Left forelimb (tissue), 1 donor: ENCODE measurements around the gene LALBA.
"Not testable (repeated sequence)": the region's sequence is repeated elsewhere in the genome, so short reads cannot be mapped to it uniquely, and the experiment has no call there.

Experiments used
- DNase-seq: peaks from one replicate; pipeline ENCODE4 v3.0.0-alpha.2; 2018; ENCODE audit warnings: low spot score

The LALBA gene

DNA sequence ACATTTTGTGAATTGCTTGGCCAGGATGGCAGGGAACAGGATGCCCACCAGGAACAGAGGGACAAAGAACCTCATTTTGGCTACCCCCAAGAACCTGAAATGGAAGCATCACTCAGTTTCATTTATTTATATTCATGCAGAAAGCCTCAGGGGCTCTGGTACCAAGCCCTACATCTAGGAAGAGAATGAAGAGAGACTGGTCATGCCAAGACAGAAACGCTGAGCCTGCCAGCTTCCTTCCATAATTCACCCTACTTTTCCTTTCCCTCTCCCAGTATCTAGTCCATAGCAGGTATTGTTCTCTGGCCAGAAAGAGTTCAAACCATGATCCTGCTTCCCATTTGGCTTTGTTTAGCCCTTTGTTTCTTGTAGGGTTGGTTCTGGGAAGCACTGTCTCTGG is at the start of gene LALBA:
TSS of gene LALBA (minus strand) at position 101 of the 400 bp plus-strand sequence. CDS start at position 75, 26 bp downstream.
- DNase-seq: no peak

DNA sequence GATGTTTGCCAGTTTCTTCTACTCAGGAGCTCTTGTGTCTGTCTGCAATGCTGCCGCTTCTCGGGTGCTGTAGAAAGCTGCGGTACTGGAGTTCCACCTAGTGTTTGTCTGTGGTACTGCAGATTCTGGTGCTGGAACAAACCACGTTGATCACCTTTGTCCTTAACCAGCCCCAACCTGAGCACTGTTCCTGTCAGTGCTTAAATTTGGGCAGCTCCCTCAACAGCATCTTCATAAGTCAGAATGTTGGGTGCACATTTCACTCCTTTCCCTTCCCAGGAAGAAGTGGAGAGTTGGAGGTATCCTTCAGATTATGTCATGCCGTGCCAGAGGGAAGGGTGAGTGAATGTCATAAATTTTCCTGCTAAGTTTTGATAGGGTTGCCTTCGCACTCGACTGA is 48.7 kb upstream of the LALBA start:
- no peak for DNase-seq

DNA sequence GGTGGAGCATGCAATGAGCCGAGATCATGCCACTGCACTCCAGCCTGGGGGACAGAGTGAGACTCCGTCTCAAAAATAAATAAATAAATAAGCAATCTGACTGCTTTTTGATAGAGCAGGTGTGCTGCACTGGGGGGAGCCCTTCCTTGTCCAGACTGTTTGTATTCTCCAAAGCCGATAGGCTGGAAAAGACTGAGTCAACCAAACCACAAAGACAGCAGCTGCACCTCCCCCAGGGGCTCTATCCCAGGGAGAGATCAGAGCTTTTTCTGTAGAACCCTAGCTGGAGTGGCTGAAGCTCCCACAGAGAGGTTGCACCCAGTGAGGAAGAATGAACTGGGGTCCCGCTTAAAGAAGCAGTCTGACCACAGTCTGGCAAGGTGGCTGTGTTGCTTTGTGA is 45.8 kb upstream of the LALBA start:
- no peak for DNase-seq

DNA sequence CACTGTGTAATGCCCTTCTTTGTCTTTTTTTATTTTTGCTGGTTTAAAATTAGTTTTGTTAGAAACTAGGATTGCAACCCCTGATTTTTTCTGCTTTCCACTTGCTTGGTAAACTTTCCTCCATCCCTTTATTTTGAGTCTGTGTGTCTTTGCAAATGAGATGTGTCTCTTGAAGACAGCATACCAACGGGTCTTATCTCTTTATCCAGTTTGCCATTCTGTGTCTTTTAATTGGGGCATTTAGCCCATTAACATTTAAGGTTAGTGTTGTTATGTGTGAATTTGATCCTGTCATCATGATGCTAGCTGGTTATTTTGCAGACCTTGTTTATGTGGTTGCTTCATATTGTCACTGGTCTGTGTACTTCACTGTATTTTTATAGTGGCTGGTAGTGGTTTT is 43.5 kb upstream of the LALBA start:
- no peak for DNase-seq

DNA sequence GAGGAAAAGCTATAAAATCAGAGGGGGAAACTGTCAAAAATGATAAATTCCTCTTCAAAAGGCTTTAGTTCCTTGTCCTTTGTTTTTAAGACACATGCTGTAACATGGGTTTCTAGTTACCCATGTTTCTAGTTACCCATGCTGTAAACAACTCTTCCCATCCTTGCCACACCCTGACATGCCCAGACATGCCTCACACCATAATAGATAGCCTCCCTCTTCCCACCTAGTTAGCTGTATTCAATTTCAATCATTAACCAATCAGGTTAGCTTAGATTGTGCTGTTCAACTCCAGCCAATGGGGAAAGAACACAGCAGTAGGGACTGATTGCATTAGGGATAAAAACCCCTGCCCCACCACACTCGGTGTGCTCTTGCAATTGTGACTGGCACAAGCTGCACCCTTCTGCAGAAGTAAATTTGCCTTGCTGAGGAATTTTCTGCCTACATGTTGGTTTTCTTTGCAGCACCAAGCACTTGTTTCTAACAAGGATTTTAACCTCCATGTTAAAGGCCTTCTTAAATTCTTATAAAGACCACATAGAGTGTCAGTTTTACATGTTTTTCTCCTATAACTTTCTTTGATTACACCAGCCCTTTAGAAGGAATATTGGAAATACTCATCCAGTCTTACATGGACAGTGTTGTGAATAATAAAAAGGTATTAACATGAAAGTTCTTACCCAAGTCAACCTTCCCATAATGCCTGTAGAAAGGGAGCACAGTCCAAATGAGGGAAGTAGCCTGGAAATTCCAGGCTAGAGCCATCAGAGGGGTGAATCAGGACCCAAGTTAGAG is 32.5 kb upstream of the LALBA start:
- no peak for DNase-seq

DNA sequence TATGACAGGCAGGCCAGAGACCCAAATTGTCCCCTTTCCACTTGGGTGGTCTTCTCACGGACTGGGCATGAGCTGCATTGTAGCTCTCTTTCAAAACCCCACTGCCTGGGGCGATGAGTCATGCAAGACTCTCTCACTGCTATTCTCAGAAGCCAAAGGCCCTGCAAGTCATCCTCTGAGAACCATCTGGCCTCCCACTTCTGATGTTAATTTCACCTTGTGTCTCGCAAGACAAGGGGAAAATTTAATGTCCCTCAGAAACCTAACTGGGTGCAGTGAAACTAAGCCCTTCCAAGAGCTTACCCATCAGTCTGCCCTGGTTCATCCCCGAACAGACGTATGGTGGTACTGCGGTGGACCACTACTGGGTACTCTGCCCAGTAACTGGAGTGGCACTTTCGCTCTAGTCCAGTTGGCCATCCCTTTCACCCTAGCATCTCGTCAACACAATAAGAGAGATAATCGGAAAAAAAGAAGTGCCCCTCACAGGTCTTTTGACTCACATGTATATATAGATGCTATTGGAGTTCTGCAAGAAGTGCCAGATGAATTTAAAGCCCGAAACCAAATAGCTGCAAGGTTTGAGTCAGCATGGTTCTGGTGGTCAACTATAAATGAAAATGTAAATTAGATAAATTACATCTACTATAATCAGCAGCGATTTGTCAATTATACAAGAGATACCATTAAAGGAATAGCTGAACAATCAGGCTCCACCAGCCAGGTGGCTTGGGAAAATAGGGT is 31.3 kb upstream of the LALBA start:
- no peak for DNase-seq

DNA sequence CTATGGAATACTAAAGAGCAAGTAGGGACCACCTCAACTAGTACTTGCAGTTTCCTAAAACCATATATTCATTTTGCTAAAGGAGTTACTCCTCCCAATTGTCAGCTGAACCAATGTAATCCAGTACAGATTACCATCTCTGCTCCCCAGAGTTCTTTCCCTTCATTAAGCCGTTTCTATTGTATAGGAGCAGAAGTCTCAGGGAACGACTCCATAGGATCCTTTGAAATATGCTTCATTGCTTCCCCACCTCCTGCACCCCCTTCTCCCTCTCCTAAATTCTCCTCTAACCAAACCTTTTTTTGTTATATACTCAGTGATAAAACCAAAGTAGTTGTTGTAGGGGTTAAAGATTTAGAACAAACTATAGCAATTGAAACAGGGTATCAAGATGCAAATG is 30.7 kb upstream of the LALBA start:
- no peak for DNase-seq

DNA sequence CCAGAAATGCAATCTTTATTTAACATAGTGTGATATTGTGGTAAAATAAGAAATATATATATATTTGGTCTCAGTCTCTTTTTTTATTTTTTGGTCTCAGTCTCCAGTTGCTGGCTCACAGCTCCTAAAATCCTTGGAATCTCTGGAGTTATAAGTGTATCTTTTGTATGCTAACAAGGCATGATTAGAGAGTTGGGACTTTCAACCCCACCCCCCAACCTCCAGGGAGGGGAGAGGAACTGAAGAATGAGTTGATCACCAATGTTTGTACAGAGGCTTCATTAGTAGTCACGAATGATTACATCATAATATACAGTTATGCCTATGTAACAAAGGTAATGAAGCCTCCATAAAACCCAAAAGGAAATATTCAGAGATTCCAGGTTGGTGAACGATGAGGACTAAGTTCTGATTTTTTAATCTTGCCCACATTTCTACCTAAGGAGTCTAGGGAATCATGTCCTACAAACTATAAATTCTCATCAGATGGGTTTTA is 22.8 kb upstream of the LALBA start:
- DNase-seq: no peak

DNA sequence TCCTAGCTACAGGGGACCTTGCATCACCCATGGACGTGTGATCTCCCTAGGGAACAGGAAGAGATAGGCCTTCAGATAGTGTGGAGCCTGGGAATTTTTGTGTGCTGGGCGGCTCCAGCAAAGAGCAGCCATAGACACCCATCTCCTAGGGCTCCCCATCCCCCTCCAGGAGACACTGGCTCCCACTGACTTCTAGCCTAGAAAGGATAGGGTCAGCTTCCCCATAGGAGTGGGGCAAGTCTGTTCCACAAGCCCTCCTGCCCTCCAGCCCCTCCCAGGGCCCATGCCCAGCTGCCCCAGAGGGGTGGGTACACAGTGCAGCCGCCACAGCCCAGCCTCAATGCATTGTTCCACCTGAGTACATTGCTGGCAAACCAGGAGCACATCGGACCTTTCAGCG is 16.5 kb upstream of the LALBA start:
- no peak for DNase-seq

DNA sequence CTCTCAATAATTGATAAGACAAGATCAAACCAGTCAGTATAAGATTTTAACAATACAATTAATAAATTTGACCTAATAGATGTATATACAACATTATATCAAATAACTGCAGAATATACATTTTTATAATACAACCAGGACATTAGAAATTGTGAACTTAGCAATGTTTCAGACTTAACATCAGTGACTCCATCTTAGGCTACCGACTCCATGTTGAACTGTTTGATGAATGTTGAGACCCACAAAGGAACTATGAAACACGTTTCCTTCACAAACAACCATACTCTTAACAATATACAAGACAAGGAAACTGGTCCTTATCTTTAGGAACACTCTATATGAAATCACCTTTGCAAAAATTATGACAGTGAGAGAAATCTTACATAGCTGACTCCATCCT is 13.9 kb upstream of the LALBA start:
- DNase-seq: no peak

DNA sequence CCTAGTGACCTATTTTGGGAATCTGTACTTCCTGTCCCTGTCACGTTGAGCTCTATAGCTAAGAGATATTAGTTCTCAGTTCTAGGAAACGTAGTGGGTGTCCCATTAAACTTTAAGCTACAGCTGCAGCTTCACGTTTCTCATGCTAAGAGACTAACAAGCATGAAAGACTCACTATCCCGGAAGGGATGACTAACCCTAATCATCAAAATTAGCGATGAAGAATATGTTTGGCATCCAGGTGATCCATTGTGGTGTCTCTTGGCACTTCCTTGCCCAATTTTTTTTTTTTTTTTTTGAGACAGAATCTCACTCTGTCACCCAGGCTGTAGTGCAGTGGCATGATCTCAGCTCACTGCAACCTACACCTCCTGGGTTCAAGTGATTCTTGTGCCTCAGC is 11.0 kb upstream of the LALBA start:
- DNase-seq: no peak

DNA sequence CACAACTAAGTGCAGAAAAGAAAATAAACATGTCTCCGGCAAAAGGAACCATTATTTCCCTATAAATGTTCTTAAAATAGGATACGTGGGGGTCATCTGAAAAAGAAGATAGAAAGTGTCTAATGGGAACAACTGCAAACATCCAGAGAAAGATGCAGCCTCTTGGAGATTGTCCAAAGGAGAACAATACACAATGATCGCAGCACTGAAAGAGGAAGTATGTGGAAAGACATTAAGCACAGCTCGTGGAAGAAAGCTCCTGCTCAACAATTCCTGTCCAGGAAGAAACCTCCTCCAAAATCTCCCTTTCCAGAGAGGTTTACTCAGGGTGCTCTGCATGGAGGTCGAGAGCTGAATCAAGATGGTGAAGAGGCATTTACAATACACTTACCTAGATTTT is 2.5 kb upstream of the LALBA start:
- no peak for DNase-seq

DNA sequence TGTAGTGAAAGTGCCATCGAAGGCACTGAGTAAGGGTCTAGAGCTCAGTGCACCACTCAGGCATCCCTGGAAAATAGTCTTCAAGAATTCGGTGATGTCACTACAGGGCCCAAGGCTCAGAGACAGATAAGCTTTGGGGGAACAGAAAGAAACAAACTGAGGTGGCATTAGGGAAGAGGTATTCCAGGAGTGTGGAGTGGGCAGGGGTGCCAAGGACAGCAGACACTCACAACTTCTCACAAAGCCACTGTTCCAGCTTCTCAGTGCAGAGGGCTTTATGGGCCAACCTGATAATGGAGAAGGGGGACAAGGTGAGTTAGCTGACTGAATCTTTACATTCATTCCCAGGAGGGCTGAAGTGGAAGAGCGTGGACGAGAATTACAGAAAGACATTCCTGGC is 2.1 kb downstream of the LALBA start:
- DNase-seq: no peak

DNA sequence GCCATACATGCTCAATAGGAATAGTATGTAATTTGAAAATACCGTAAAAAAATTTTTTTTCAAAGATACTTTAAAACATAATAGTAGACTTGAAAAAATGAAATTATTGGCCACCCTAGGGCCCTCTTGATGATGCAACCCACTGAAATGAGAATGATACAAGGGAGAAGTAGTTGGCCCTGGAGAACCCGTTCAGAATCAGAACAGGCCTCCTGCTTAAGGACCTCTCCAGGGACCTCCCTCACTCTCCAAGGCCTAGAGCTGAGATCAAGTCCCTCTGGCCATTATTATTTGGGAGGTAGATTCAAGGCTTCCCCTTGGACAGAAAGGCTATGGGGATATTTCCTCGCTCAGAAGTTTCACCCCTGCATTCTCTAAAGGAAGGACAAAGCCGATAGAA is 11.9 kb downstream of the LALBA start:
- no peak for DNase-seq

DNA sequence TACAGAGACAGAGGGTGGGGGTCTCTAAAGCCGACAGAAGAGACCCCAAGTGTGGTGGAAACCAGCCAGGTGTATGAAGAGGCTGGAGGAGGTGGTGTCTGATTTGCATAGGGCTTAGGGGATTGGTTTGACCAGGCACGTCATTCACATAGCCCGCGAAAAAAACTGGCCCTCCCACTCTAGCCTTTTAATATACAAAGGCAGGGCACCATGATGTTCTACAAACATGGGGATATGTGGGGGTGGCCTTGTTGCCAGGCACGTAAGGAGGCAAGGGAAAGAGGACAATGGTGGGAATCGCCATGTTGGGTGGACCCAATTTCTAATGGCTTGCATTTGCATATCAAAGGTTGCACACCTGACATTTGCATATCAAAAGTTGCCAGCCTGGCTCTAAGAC is 13.2 kb downstream of the LALBA start:
- DNase-seq: no peak

DNA sequence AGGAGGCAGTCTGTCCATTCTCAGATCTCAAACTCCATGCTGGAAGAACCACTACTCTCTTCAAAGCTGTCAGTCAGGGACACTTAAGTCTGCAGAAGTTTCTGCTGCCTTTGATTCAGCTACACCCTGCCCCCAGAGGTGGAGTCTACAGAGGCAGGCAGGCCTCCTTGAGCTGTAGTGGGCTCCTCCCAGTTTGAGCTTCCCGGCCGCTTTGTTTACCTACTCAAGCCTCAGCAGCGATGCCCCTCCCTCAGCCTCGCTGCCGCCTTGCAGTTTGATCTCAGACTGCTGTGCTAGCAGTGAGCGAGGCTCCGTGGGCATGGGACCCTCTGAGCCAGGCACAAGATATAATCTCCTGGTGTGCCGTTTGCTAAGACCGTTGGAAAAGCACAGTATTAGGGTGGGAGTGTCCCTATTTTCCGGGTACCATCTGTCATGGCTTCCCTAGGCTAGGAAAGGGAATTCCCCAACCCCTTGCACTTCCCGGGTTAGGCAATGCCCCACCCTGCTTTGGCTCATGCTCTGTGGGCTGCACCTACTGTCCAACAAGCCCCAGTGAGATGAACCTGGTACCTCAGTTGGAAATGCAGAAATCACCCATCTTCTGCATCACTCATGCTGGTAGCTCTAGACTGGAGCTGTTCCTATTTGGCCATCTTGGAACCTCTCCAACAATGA is 16.0 kb downstream of the LALBA start:
- not testable (repeated sequence) for DNase-seq

DNA sequence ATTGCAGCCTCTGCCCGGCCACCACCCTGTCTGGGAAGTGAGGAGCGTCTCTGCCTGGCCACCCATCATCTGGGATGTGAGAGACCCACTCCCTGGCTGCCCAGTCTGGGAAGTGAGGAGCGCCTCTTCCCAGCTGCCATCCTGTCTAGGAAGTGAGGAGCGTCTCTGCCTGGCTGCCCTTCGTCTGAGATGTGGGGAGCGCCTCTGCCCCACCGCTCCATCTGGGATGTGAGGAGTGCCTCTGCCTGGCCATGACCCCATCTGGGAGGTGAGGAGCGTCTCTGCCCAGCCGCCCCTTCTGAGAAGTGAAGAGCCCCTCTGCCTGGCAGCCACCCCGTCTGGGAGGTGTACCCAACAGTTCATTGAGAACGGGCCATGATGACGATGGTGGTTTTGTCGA is 18.2 kb downstream of the LALBA start:
- DNase-seq: not testable (repeated sequence)

DNA sequence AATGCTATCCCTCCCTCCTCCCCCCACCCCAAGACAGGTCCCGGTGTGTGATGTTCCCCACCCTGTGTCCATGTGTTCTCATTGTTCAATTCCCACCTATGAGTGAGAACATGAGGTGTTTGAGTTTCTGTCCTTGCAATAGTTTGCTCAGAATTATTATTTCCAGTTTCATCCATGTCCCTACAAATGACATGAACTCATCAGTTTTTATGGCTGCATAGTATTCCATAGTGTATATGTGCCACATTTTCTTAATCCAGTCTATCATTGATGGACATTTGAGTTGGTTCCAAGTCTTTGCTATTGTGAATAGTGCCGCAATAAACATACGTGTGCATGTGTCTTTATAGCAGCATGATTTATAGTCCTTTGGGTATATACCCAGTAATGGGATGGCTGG is 22.8 kb downstream of the LALBA start:
- not testable (repeated sequence) for DNase-seq

DNA sequence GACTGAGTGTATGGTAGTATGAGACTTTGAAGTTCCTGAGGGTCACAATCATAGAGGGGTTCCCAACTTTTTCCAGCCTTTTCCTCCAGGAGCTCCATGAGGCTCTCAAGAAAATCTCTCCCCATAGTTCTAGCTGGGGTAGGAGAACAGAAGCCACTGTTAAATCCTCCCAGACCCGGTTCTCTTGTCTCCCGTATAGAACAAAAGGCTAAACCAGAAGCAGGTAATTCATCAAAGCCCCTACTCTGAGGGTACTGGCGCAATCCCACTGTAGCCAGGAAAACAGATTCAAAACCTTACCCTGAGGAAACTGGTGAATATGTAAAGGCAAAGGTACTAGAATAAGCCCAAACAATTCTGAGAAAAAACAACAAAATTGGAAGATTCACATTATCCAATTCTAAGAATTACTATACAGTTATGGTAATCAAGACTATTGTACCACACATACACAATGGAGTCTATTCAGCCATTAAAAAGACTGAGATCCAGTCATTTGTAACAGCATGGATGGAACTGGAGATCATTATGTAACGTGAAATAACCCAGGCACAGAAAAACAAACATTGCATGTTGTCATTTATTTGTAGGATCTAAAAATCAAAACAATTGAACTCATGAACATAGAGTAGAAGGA is 23.9 kb downstream of the LALBA start:
- DNase-seq: no peak

DNA sequence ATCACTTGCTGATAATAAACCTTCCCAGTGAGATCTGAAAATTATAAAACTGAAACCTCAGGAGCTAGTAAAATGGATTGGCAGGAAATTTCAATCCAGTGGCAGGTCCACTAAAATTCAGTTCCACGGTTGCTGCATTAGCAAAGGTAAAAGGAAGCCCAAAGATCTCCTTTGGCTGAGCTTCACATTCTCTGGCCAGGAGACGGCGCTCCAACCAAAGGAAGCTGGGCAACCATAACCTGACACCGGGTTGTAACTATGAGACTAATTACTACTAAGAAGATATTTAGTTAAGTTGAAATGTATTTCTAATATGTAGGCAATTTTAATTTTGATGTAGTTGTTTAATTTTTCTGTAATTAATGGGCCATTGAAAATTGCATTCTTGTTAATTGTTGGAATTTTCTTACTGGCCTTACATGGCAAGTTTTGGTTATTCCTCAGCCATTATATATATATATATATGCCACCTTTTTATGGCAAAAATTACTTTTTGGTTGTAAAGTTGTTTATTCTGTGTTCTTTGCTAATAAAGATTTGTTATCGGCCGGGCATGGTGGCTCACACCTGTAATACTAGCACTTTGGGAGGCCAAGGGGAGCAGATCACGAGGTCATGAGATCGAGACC is 27.4 kb downstream of the LALBA start:
- no peak for DNase-seq

DNA sequence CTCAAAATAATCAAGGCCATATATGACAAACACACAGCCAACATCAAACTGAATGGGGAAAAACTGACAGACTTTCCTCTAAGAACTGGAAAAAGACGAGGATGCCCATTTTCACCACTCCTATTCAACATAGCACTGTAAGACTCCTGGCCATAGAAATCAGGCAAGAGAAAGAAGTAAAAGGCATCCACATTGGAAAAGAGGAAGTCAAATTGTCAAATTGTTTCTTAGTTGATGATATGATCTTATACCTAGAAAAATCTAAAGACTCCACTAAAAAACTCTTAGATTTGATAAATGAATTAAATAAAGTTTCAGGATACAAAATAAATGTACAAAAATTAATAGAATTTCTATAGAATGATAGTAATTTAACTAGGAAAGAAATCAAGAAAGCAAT is 33.2 kb downstream of the LALBA start:
- no peak for DNase-seq

DNA sequence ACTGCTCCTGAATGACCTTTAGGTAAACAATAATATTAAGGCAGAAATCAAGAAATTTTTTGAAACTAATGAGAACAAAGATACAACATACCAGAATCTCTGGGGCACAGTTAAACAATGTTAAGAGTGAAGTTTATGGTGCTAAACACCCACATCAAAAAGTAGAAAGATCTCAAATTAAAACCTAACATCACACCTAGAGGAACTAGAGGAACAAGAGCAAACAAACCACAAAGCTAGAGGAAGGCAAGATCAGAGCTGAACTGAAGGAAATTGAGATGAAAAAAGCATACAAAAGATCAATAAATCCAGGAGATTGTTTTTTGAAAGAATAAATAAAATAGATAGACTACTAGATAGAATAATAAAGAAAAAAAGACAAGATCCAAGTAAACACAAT is 37.2 kb downstream of the LALBA start:
- DNase-seq: no peak
